ENCODE measurements around the gene PDSS2. TPM values are rescaled to one million over a fixed set of nuclear protein-coding genes. Genes with fewer than 3 reads are reported as not detected.

PDSS2 gene
- total RNA-seq, 4 donors from 2014 or later = 6.5 to 9.6 (median 8.8) TPM

GRCh38 chr6:107132330-107132954, 326.9 kb downstream of the PDSS2 start:
- DNase-seq (ENCODE audit: low spot score) (no peak), ATAC-seq (ENCODE audit: low FRiP score) (no peak)
- no peak for TF ChIP-seq CTCF (IDR thresholded peaks at IDR 0.05)

GRCh38 chr6:107129370-107129925, 329.9 kb downstream of the PDSS2 start:
- no peak for DNase-seq (ENCODE audit: low spot score)
- ATAC-seq (ENCODE audit: low FRiP score) = no peak
- no peak for TF ChIP-seq CTCF (IDR thresholded peaks at IDR 0.05)

- no peak for ATAC-seq (ENCODE audit: low FRiP score)
- no peak for DNase-seq (ENCODE audit: low spot score)
- TF ChIP-seq CTCF (IDR thresholded peaks at IDR 0.05) = no peak
Observed at GRCh38 chr6:107128577-107128976, 330.8 kb downstream of the PDSS2 start.

GRCh38 chr6:107128175-107128574, 331.2 kb downstream of the PDSS2 start:
- no peak for ATAC-seq (ENCODE audit: low FRiP score)
- no peak for DNase-seq (ENCODE audit: low spot score)
- TF ChIP-seq CTCF (IDR thresholded peaks at IDR 0.05) = no peak

- ATAC-seq (ENCODE audit: low FRiP score) = no peak
Observed at GRCh38 chr6:107125771-107126170, 333.6 kb downstream of the PDSS2 start.

GRCh38 chr6:107124934-107125348, 334.4 kb downstream of the PDSS2 start:
- ATAC-seq (ENCODE audit: low FRiP score) = no peak
- no peak for TF ChIP-seq CTCF (IDR thresholded peaks at IDR 0.05)
- no peak for DNase-seq (ENCODE audit: low spot score)

More at GRCh38 chr6:107125771-107126170, 333.6 kb downstream of the PDSS2 start:
- no peak for TF ChIP-seq CTCF (IDR thresholded peaks at IDR 0.05)
- no peak for DNase-seq (ENCODE audit: low spot score)

- TF ChIP-seq CTCF (IDR thresholded peaks at IDR 0.05) = no peak
- DNase-seq (ENCODE audit: low spot score) (no peak), ATAC-seq (ENCODE audit: low FRiP score) (no peak)
Observed at GRCh38 chr6:107123501-107123900, 335.9 kb downstream of the PDSS2 start.
